ENCODE results near the gene PA2G4. TPM values are rescaled to one million over a fixed set of nuclear protein-coding genes. Genes with fewer than 3 reads are reported as not detected.
"Not testable (repeated sequence)": the region's sequence is repeated elsewhere in the genome, so short reads cannot be mapped to it uniquely, and the experiment has no call there.

The PA2G4 gene
- total and polyA plus RNA-seq, 2 experiments from 2014 or later: 87.9 to 102 TPM

DNA sequence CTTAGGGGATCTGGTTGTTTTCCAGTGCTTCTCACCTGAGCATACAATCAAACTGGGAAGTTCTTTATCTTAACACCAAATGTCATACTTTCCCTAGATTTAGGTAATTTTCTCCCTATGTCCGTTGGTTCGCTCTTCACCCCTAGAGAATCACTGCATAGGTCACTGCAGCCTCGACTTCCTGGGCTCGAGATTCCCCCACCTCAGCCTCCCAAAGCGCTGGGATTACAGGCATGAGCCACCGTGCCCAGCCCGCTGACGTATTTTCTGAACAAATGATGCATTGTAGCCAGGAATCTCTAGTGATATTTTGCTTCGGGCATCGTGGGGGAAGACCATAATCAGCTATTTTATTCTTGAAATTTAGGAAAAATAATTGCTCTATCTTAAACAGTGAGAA lies 11.0 kb downstream of the PA2G4 start:
- TF ChIP-seq, protein P1, sequence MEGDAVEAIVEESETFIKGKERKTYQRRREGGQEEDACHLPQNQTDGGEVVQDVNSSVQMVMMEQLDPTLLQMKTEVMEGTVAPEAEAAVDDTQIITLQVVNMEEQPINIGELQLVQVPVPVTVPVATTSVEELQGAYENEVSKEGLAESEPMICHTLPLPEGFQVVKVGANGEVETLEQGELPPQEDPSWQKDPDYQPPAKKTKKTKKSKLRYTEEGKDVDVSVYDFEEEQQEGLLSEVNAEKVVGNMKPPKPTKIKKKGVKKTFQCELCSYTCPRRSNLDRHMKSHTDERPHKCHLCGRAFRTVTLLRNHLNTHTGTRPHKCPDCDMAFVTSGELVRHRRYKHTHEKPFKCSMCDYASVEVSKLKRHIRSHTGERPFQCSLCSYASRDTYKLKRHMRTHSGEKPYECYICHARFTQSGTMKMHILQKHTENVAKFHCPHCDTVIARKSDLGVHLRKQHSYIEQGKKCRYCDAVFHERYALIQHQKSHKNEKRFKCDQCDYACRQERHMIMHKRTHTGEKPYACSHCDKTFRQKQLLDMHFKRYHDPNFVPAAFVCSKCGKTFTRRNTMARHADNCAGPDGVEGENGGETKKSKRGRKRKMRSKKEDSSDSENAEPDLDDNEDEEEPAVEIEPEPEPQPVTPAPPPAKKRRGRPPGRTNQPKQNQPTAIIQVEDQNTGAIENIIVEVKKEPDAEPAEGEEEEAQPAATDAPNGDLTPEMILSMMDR (IDR thresholded peaks at IDR 0.05; ENCODE audit: poor library complexity): no peak
- TF ChIP-seq EZH2phosphoT487 (IDR thresholded peaks at IDR 0.05; ENCODE audit: low read depth, severe bottlenecking, unreplicated experiment) (no peak), EZH2 (IDR thresholded peaks at IDR 0.05; ENCODE audit: borderline replicate concordance) (no peak)
- peak overlapping the region; percentile 97 for H3K27ac ChIP-seq
- DNase-seq (ENCODE audit: low spot score): no peak
- H3K9me2 ChIP-seq (replicated peaks; ENCODE audit: insufficient read depth): no peaks in the 10 kb centered on the region
- H3K9me3 ChIP-seq (ENCODE audit: low read depth): no peaks in the 10 kb centered on the region
- WGBS (ENCODE audit: low lambda C conversion rate, missing lambda C conversion rate): 37% methylated on average over 10 of the region's 10 CpGs
- peaks cover 12% of the 10 kb centered on the region for H3K79me2 ChIP-seq
- peaks cover 14% of the 10 kb centered on the region for H3K4me1 ChIP-seq (ENCODE audit: insufficient read depth)
- no peaks in the 10 kb centered on the region for H3K27me3 ChIP-seq
- H2AFZ ChIP-seq: peak overlapping the region; percentile 94
- peak overlapping the region; percentile 85 for H3K4me2 ChIP-seq
- H3K36me3 ChIP-seq (replicated peaks; ENCODE audit: insufficient read depth, low read depth): no peaks in the 10 kb centered on the region
- H3K4me3 ChIP-seq: peak overlapping the region; percentile 33
- peaks cover 2% of the 10 kb centered on the region for H4K20me1 ChIP-seq (ENCODE audit: insufficient read depth, poor library complexity, severe bottlenecking)

DNA sequence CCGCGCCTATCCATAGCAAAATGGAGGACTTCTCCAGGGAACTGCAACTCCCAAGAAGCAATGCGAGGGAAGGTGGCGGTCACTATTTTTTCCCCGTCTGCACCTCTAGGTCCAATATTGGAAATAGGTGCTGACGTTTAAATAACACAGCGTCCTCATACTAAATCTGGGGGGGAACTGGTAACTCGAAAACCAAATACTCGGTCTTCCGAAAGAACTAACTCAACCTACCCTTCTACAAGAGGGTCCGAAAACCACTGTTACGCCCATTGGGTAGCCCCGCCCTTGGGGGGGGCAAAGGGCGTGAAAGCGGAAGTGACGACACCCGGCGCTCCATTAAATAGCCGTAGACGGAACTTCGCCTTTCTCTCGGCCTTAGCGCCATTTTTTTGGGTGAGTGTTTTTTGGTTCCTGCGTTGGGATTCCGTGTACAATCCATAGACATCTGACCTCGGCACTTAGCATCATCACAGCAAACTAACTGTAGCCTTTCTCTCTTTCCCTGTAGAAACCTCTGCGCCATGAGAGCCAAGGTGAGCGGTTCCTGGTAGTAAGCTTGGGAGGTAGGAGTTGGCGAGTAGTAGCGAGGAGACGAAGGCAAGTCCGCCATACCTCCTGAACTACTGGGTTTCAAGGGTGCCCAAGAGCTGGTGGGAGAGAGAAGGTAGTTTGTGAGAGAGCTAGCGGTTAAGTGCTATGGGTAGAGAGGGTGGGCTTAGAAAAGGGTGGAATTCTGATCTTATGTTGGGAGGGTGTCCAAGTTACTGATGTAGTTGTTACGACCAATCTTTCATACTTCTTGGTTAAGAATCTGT lies 12.1 kb downstream of the PA2G4 start, which contains the start of gene RPL41:
TSS of gene RPL41 (plus strand) at position 367 of the 815 bp plus-strand sequence.
- WGBS (ENCODE audit: low lambda C conversion rate, missing lambda C conversion rate): under 1% methylated on average over 34 of the region's 34 CpGs
- no peaks in the 10 kb centered on the region for H3K9me3 ChIP-seq (ENCODE audit: low read depth)
- H2AFZ ChIP-seq: peak within 1 kb of the TSS; percentile 94
- H3K27ac ChIP-seq: peak within 1 kb of the TSS; percentile 97
- peaks cover 2% of the 10 kb centered on the region for H4K20me1 ChIP-seq (ENCODE audit: insufficient read depth, poor library complexity, severe bottlenecking)
- H3K36me3 ChIP-seq (replicated peaks; ENCODE audit: insufficient read depth, low read depth): no peaks in the 10 kb centered on the region
- H3K4me2 ChIP-seq: peak within 1 kb of the TSS; percentile 85
- DNase-seq (ENCODE audit: low spot score): peak; percentile 97
- H3K4me3 ChIP-seq: peak within 1 kb of the TSS; percentile 49
- H3K79me2 ChIP-seq: peaks cover 12% of the 10 kb centered on the region
- no peaks in the 10 kb centered on the region for H3K27me3 ChIP-seq
- no peaks in the 10 kb centered on the region for H3K9me2 ChIP-seq (replicated peaks; ENCODE audit: insufficient read depth)
- TF ChIP-seq, protein P1 (IDR thresholded peaks at IDR 0.05; ENCODE audit: poor library complexity): no peak
- TF ChIP-seq EZH2phosphoT487 (IDR thresholded peaks at IDR 0.05; ENCODE audit: low read depth, severe bottlenecking, unreplicated experiment) (no peak), EZH2 (IDR thresholded peaks at IDR 0.05; ENCODE audit: borderline replicate concordance) (no peak)
- H3K4me1 ChIP-seq (ENCODE audit: insufficient read depth): peaks cover 14% of the 10 kb centered on the region

DNA sequence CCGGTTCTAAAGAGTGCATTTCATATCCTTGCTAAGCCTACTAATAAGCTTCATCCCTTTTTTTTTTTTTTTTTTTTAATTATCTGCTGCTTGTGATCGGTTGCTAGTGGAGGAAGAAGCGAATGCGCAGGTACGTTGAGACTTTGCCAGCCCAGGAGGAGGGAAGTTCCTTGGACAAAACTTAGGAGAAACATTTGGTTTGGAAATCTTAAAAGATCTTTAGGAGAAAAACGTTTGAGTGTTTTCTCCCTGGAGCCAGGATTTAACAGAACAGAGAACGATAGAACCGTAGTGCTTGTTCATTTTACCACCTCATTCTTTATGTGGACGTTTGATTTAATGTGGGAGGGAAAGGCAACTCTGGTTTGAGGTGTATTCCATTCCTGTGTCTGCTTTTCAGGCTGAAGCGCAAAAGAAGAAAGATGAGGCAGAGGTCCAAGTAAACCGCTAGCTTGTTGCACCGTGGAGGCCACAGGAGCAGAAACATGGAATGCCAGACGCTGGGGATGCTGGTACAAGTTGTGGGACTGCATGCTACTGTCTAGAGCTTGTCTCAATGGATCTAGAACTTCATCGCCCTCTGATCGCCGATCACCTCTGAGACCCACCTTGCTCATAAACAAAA lies 12.8 kb downstream of the PA2G4 start:
- Histone ChIP-seq H3K4me3 (peak overlapping the region; percentile 49), H3K4me2 (peak overlapping the region; percentile 85), H3K79me2 (peaks cover 12% of the 10 kb centered on the region), H3K4me1 (ENCODE audit: insufficient read depth) (peaks cover 14% of the 10 kb centered on the region), H3K27ac (peak overlapping the region; percentile 97)
- not testable (repeated sequence) for DNase-seq (ENCODE audit: low spot score); H3K9me3 ChIP-seq (ENCODE audit: low read depth); H2AFZ ChIP-seq; H3K27me3 ChIP-seq; H3K36me3 ChIP-seq (replicated peaks; ENCODE audit: insufficient read depth, low read depth); H3K9me2 ChIP-seq (replicated peaks; ENCODE audit: insufficient read depth); H4K20me1 ChIP-seq (ENCODE audit: insufficient read depth, poor library complexity, severe bottlenecking)
- 2% methylated on average over 12 of the region's 16 CpGs for WGBS (ENCODE audit: low lambda C conversion rate, missing lambda C conversion rate)
